H1 (cell line): ENCODE results near the gene ATP6V0E2. TPM values are rescaled to one million over a fixed set of nuclear protein-coding genes. Genes with fewer than 3 reads are reported as not detected.

Source experiments
- CTCF ChIA-PET: fragments of 300-600 bp; sonication (Branson Sonifier 250); formaldehyde crosslinking; loops from one replicate; lab custom pipeline; 2021; ENCODE audit not compliant: partially characterized antibody; lab: Charles Lee
- POLR2A ChIA-PET: fragments of 300-600 bp; sonication (Branson Sonifier 250); formaldehyde crosslinking; loops from one replicate; lab custom pipeline; 2021; ENCODE audit warnings: inconsistent platforms; ENCODE audit not compliant: partially characterized antibody; lab: Charles Lee
- DNase-seq, 2 experiments: peaks; one replicate each; pipeline versions ENCODE4 v3.0.0 to v3.0.0-alpha.2; 2010 to 2022; ENCODE audit warnings: low spot score in 2 of 2, low read depth in 1 of 2, mixed read lengths in 1 of 2
- FAIRE-seq: peaks from 2 replicates; lab custom pipeline; 2011; peaks lifted over from hg19 to GRCh38; lab: Jason Lieb, UNC
- H2AFZ ChIP-seq: 2 replicates; pipeline ENCODE4 v1.8.1; 2012; ENCODE audit warnings: low read length, inconsistent platforms
- H2AK5ac ChIP-seq: 2 replicates; pipeline ENCODE4 v1.6.1; 2013; ENCODE audit warnings: low read depth, low read length
- H2BK120ac ChIP-seq: replicated peaks from 2 replicates; pipeline ENCODE3; 2013; ENCODE audit warnings: low read depth, low read length, inconsistent platforms
- H2BK12ac ChIP-seq: 2 replicates; pipeline ENCODE4 v1.6.1; 2013; ENCODE audit warnings: low read depth, low read length
- H2BK15ac ChIP-seq: 2 replicates; pipeline ENCODE4 v1.6.1; 2013; ENCODE audit warnings: low read length
- H2BK20ac ChIP-seq: 2 replicates; pipeline ENCODE4 v1.6.1; 2013; ENCODE audit warnings: low read length
- H2BK5ac ChIP-seq: 2 replicates; pipeline ENCODE4 v1.6.1; 2013; ENCODE audit warnings: low read depth, low read length
- H3K14ac ChIP-seq: 2 replicates; pipeline ENCODE4 v1.6.1; 2013; ENCODE audit warnings: inconsistent platforms; ENCODE audit not compliant: insufficient read length
- H3K18ac ChIP-seq: 2 replicates; pipeline ENCODE4 v1.6.1; 2013; ENCODE audit warnings: low read length; ENCODE audit errors: extremely low read depth
- H3K23ac ChIP-seq: 2 replicates; pipeline ENCODE4 v1.6.1; 2013; ENCODE audit warnings: inconsistent platforms; ENCODE audit not compliant: insufficient read length
- H3K23me2 ChIP-seq: 2 replicates; pipeline ENCODE4 v1.6.1; 2013; ENCODE audit warnings: low read depth, low read length
- H3K27ac ChIP-seq: 2 replicates; pipeline ENCODE4 v1.6.1; 2011; ENCODE audit warnings: low read depth, low read length, inconsistent platforms
- H3K27me3 ChIP-seq, 4 experiments: replicated peaks in 1 of 4; 1 replicate in 1 of 4; 2 replicates in 3 of 4; pipeline versions ENCODE4 v1.6.1 to v1.8.1; 2011 to 2013; ENCODE audit warnings: low read length in 3 of 4, mild to moderate bottlenecking in 3 of 4, inconsistent platforms in 2 of 4, mixed read lengths in 2 of 4, moderate library complexity in 1 of 4; ENCODE audit not compliant: control insufficient read depth in 3 of 4, insufficient read depth in 3 of 4; ENCODE audit errors: extremely low read depth in 1 of 4
- H3K36me3 ChIP-seq, 4 experiments: 2 replicates each; pipeline versions ENCODE4 v1.6.1 to v1.8.1; 2011 to 2013; ENCODE audit warnings: mild to moderate bottlenecking in 4 of 4, low read length in 3 of 4, moderate library complexity in 2 of 4, control low read depth in 1 of 4, inconsistent platforms in 1 of 4; ENCODE audit not compliant: insufficient read depth in 4 of 4, control insufficient read depth in 2 of 4
- H3K4ac ChIP-seq: replicated peaks from 2 replicates; pipeline ENCODE3; 2013; ENCODE audit warnings: low read length, low read depth, mixed read lengths, inconsistent platforms; ENCODE audit not compliant: insufficient read length
- H3K4me1 ChIP-seq, 4 experiments: replicated peaks in 1 of 4; 1 replicate in 1 of 4; 2 replicates in 3 of 4; pipeline versions ENCODE4 v1.6.1 to v1.8.1; 2011 to 2013; ENCODE audit warnings: low read length in 3 of 4, inconsistent platforms in 2 of 4, mixed read lengths in 1 of 4; ENCODE audit not compliant: insufficient read depth in 4 of 4, control insufficient read depth in 3 of 4
- H3K4me2 ChIP-seq, 2 experiments: 2 replicates each; pipeline versions ENCODE4 v1.6.1 to v1.8.1; 2011 to 2013; ENCODE audit warnings: low read depth in 2 of 2, low read length in 2 of 2, control low read depth in 1 of 2, inconsistent platforms in 1 of 2, mild to moderate bottlenecking in 1 of 2; ENCODE audit not compliant: insufficient read depth in 1 of 2
- H3K4me3 ChIP-seq, 4 experiments: fragments of 200-600, 300-600 bp in 1 of 4; sonication (generic), shearing (Covaris generic), sonication (Bioruptor Twin) in 1 of 4; 2 replicates each; pipeline versions ENCODE4 v1.5.1 to v1.8.1; 2011 to 2016; ENCODE audit warnings: low read length in 4 of 4, low read depth in 3 of 4, control low read depth in 2 of 4, inconsistent platforms in 2 of 4, mild to moderate bottlenecking in 2 of 4, mixed read lengths in 1 of 4, moderate library complexity in 1 of 4; ENCODE audit not compliant: insufficient read depth in 2 of 4; ENCODE audit errors: extremely low read depth in 1 of 4
- H3K56ac ChIP-seq: replicated peaks from 2 replicates; pipeline ENCODE3; 2013; ENCODE audit warnings: low read depth, mild to moderate bottlenecking, mixed read lengths, low read length, inconsistent platforms; ENCODE audit not compliant: insufficient read length
- H3K79me1 ChIP-seq: 2 replicates; pipeline ENCODE4 v1.6.1; 2013; ENCODE audit warnings: low read depth, low read length, control low read depth
- H3K79me2 ChIP-seq, 2 experiments: 2 replicates each; pipeline versions ENCODE4 v1.6.1 to v1.8.1; 2012 to 2013; ENCODE audit warnings: low read length in 2 of 2, mild to moderate bottlenecking in 2 of 2, inconsistent platforms in 1 of 2; ENCODE audit not compliant: insufficient read depth in 2 of 2, control insufficient read depth in 1 of 2
- H3K9ac ChIP-seq, 4 experiments: replicated peaks in 1 of 4; 1 replicate in 1 of 4; 2 replicates in 3 of 4; pipeline versions ENCODE4 v1.6.1 to v1.8.1; 2011 to 2013; ENCODE audit warnings: low read depth in 3 of 4, low read length in 3 of 4, control low read depth in 2 of 4, mild to moderate bottlenecking in 2 of 4, moderate library complexity in 2 of 4, inconsistent platforms in 1 of 4; ENCODE audit errors: extremely low read depth in 1 of 4
- H3K9me3 ChIP-seq, 2 experiments: 2 replicates each; pipeline versions ENCODE4 v1.6.1 to v1.8.1; 2012 to 2013; ENCODE audit warnings: mild to moderate bottlenecking in 2 of 2, moderate library complexity in 2 of 2, control low read depth in 1 of 2, inconsistent platforms in 1 of 2, low read depth in 1 of 2, low read length in 1 of 2, mixed read lengths in 1 of 2; ENCODE audit not compliant: insufficient read depth in 2 of 2
- H4K20me1 ChIP-seq, 2 experiments: replicated peaks in 1 of 2; 2 replicates each; pipeline versions ENCODE3 to v1.8.1; 2011 to 2013; ENCODE audit warnings: inconsistent platforms in 2 of 2, low read length in 2 of 2, mild to moderate bottlenecking in 1 of 2; ENCODE audit not compliant: insufficient read depth in 2 of 2, control insufficient read depth in 1 of 2
- H4K5ac ChIP-seq: 2 replicates; pipeline ENCODE4 v1.6.1; 2013; ENCODE audit warnings: low read length, low read depth, mixed read lengths, inconsistent platforms; ENCODE audit not compliant: insufficient read length
- H4K8ac ChIP-seq: 2 replicates; pipeline ENCODE4 v1.8.0; 2013; ENCODE audit warnings: mild to moderate bottlenecking, moderate library complexity, low read length, inconsistent platforms; ENCODE audit not compliant: insufficient read depth; ENCODE audit errors: extremely low read depth
- H4K91ac ChIP-seq: replicated peaks from 2 replicates; pipeline ENCODE3; 2013; ENCODE audit warnings: low read length, mixed read lengths, inconsistent platforms; ENCODE audit not compliant: insufficient read length
- ATF3 ChIP-seq: IDR thresholded peaks from 2 replicates; pipeline ENCODE4 v1.6.1; 2011; ENCODE audit warnings: low read depth, mild to moderate bottlenecking, low read length; ENCODE audit not compliant: insufficient read depth
- CREB1 ChIP-seq: IDR thresholded peaks from 2 replicates; pipeline ENCODE4 v1.6.1; 2012; ENCODE audit warnings: inconsistent platforms
- FOSL1 ChIP-seq: IDR thresholded peaks from 2 replicates; pipeline ENCODE4 v1.6.1; 2011; ENCODE audit warnings: mild to moderate bottlenecking, low read depth, low read length, moderate library complexity; ENCODE audit not compliant: insufficient read depth
- GABPA ChIP-seq: IDR thresholded peaks from 2 replicates; pipeline ENCODE4 v1.6.1; 2011; ENCODE audit warnings: mild to moderate bottlenecking, low read length, moderate library complexity, borderline replicate concordance; ENCODE audit not compliant: insufficient read depth
- HDAC2 ChIP-seq, 2 experiments: fragments of 300-600 bp in 1 of 2; sonication (generic) in 1 of 2; IDR thresholded peaks; 2 replicates each; pipeline ENCODE4 v1.6.1; 2011 to 2012; ENCODE audit warnings: low read depth in 2 of 2, low read length in 2 of 2, mild to moderate bottlenecking in 2 of 2, moderate library complexity in 2 of 2, borderline replicate concordance in 1 of 2, inconsistent platforms in 1 of 2
- HDAC6 ChIP-seq: IDR thresholded peaks from one replicate; pipeline ENCODE4 v1.7.1; 2012; ENCODE audit warnings: low read depth, mild to moderate bottlenecking, inconsistent platforms, low read length, moderate library complexity
- NRF1 ChIP-seq: IDR thresholded peaks from 2 replicates; pipeline ENCODE4 v1.6.1; 2011; ENCODE audit warnings: mild to moderate bottlenecking, low read depth, low read length, improper control_type of control experiment
- POLR2AphosphoS5 ChIP-seq: IDR thresholded peaks from 2 replicates; pipeline ENCODE4 v1.6.1; 2011; ENCODE audit warnings: low read depth, low read length
- RAD21 ChIP-seq, 2 experiments: IDR thresholded peaks in 1 of 2; conservative IDR thresholded peaks in 1 of 2; 2 replicates each; pipeline ENCODE4 v1.6.1; 2011; ENCODE audit warnings: low read depth in 2 of 2, low read length in 2 of 2, improper control_type of control experiment in 1 of 2, inconsistent platforms in 1 of 2, mild to moderate bottlenecking in 1 of 2, moderate library complexity in 1 of 2
- SP1 ChIP-seq: IDR thresholded peaks from 2 replicates; pipeline ENCODE4 v1.6.1; 2011; ENCODE audit warnings: low read depth, low read length
- SP2 ChIP-seq: IDR thresholded peaks from 2 replicates; pipeline ENCODE4 v1.6.1; 2012; ENCODE audit warnings: mild to moderate bottlenecking, low read length, inconsistent platforms
- WGBS, 2 experiments: shearing (Covaris generic) in 1 of 2; methylation state at CpG; one replicate each; pipeline versions ENCODE4 v1.1.6 to v1.1.7; 2013 to 2015; ENCODE audit warnings: low lambda C conversion rate in 2 of 2, mixed read lengths in 2 of 2, inconsistent platforms in 1 of 2, low coverage in 1 of 2, missing lambda C conversion rate in 1 of 2; ENCODE audit not compliant: insufficient replicate concordance in 2 of 2, insufficient coverage in 1 of 2, insufficient read length in 1 of 2; ENCODE audit errors: extremely low coverage in 1 of 2, missing lambda C conversion rate in 1 of 2; 5-methylcytosine and 5-hydroxymethylcytosine counted together
- polyA plus RNA-seq, 7 experiments: library from polyadenylated mRNA; depleted of rRNA in 3 of 7; stranded (reverse) in 5 of 7; unstranded in 2 of 7; fragments of >200 nt in 5 of 7; fragments of 200-250 nt in 2 of 7; gene quantifications; 1 replicate in 5 of 7; 2 replicates in 1 of 7; 4 replicates in 1 of 7; pipeline versions ENCODE4 v1.2.1 to v1.2.3, GENCODE V29; 2011 to 2013; ENCODE audit warnings: missing spikeins in 2 of 7, mixed read lengths in 2 of 7
- total RNA-seq: library from RNA; stranded (reverse); fragmentation: NEBNext Ultra II Directional; extraction: Animal tissue kit (Norgen Biotek cat#: 25700); gene quantifications from 2 replicates; pipeline ENCODE4 v1.2.1, GENCODE V29; 2021

Gene ATP6V0E2
- total and polyA plus RNA-seq, 2 of the 8 experiments (the other 6 are each of a cell fraction or from before 2014, with no cell fraction given): 26.1 to 47.9 TPM

- no peak overlapping the region for H3K18ac ChIP-seq
- TF ChIP-seq POLR2AphosphoS5: no peak
- no peak for TF ChIP-seq NRF1
- no peak for TF ChIP-seq SP1
- no peak for TF ChIP-seq HDAC2 (IDR thresholded peaks at IDR 0.05; ENCODE audit: borderline replicate concordance in 1 of 2, low read depth in 2 of 2, low read length in 2 of 2)
- no peak for TF ChIP-seq ATF3
- no peak for TF ChIP-seq FOSL1
- TF ChIP-seq CREB1: no peak
- TF ChIP-seq GABPA: no peak
- no peak for TF ChIP-seq SP2
- TF ChIP-seq HDAC6: no peak
- TF ChIP-seq RAD21 (IDR thresholded peaks at IDR 0.05 in 1 of 2, conservative IDR thresholded peaks at IDR 0.05 in 1 of 2; ENCODE audit: low read depth in 2 of 2, low read length in 2 of 2): no peak
These were observed 46.4 kb upstream of the ATP6V0E2 start for GRCh38 chr7:149827089-149827981.

More at GRCh38 chr7:149827089-149827981, 46.4 kb upstream of the ATP6V0E2 start:
- 83% methylated on average over 23 of the region's 23 CpGs; no CpG with 5 or more reads in 1 of the 2 experiments for WGBS, 2 experiments
- Histone ChIP-seq H3K9ac (no peak overlapping the region; a peak in 1 of 7 replicates), H3K56ac (no peak overlapping the region), H3K27ac (no peak overlapping the region), H3K4me1 (peaks cover 0 to 10% (median 6%) of the 10 kb centered on the region in 4 experiments; a peak in 5 of 7 replicates), H4K8ac (no peak overlapping the region), H4K5ac (no peak overlapping the region), H2AFZ (no peak overlapping the region), H2BK15ac (no peak overlapping the region), H3K23ac (no peak overlapping the region), H3K4me2 (no peak overlapping the region), H3K9me3 (peaks cover 8 to 29% of the 10 kb centered on the region in 2 experiments; a peak in 3 of 4 replicates), H4K20me1 (no peaks in the 10 kb centered on the region), H3K36me3 (no peaks in the 10 kb centered on the region), H4K91ac (no peak overlapping the region), H2BK5ac (no peak overlapping the region), H2BK20ac (no peak overlapping the region), H3K79me2 (no peaks in the 10 kb centered on the region), H3K4me3 (no peak overlapping the region), H3K23me2 (no peaks in the 10 kb centered on the region), H3K4ac (no peak overlapping the region), H2BK120ac (no peak overlapping the region), H3K27me3 (no peaks in the 10 kb centered on the region), H3K79me1 (no peaks in the 10 kb centered on the region), H3K14ac (no peak overlapping the region), H2AK5ac (no peak overlapping the region), H2BK12ac (no peak overlapping the region)
- no peak for FAIRE-seq
- CTCF ChIA-PET: interaction anchor here (1.3 to 5.1 kb wide), 8 partner anchors 7 to 60 kb away, joined by 3 to 25 read pairs (median 5); no protein-coding TSS in a partner anchor
- POLR2A ChIA-PET: interaction anchor here (1.6 kb wide), 1 partner anchor 9 kb away, joined by 3 read pairs; no protein-coding TSS in a partner anchor
- no peak for DNase-seq
